GM18502 (cell line): ENCODE data around the gene CCR4.
"Not testable (repeated sequence)": the region's sequence is repeated elsewhere in the genome, so short reads cannot be mapped to it uniquely, and the experiment has no call there.

Experiments
- ATAC-seq: cut with Tn5 transposase; IDR thresholded peaks from one replicate; pipeline ENCODE4 v1.9.1; 2021; ENCODE audit warnings: mild to moderate bottlenecking; ENCODE audit not compliant: unreplicated experiment, poor library complexity

Gene CCR4

GRCh38 chr3:32950516-32950915, 928 bp upstream of the CCR4 start:
- no peak for ATAC-seq

GRCh38 chr3:32952369-32953077, 1.1 kb downstream of the CCR4 start:
- no peak for ATAC-seq

DNA sequence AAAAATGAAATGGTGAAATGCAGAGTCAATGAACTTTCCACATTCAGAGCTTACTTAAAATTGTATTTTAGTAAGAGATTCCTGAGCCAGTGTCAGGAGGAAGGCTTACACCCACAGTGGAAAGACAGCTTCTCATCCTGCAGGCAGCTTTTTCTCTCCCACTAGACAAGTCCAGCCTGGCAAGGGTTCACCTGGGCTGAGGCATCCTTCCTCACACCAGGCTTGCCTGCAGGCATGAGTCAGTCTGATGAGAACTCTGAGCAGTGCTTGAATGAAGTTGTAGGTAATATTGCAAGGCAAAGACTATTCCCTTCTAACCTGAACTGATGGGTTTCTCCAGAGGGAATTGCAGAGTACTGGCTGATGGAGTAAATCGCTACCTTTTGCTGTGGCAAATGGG, 3.1 kb downstream of the CCR4 start:
- ATAC-seq = no peak

DNA sequence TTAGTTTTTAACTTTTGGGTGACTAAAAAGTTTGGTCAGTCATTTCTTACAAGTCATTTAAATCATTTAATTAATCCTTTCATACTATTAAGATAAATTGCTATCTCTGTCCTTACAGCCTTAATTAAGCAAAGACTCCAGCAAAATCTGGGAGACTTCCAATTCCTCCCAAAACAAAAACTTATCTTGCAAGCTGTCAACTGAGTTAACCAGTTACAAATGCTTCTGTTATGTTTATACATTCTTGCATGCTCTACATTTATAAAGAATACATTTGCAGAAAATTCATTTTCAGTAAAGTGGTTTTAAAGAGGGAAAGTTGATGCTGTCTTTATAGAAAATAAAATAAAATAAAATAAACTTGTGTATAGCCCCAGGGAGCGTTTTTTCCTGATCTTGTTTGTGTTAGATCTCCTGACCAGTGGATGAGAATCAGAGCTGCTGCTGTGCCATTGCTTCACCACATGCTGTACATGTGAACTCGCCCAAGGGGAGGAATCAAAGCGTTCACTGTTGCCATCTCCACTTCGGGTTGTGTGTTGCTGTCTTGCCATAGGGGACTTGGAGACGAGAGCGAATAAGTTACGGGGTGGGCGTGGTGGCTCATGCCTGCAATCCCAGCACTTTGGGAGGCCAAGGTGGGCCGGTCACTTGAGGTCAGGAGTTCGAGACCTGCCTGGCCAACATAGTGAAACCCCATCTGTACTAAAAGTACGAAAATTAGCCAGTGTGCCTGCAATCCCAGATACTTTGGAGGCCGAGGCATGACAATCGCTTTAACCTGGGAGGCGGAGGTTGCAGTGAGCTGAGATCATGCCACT, 5.5 kb downstream of the CCR4 start:
- ATAC-seq = no peak

DNA sequence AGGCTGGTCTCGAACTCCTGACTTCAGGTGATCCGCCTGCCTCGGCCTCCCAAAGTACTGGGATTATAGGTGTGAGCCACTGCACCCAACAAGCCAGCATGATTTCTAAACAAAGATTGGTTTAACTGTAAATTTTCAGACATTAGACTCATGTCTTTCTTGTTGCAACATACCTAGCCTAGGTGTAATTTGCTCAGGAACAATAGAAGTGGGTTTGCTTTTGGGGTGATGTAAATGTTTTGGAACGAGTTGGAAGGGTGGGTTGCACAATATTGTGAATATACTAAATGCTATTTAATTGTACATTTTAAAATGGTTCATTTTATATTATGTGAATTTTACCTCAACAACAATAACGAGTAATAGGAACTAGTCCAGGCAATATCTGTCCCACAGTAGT, 7.1 kb downstream of the CCR4 start:
- no peak for ATAC-seq

GRCh38 chr3:32959371-32959770, 7.9 kb downstream of the CCR4 start:
- ATAC-seq = no peak

DNA sequence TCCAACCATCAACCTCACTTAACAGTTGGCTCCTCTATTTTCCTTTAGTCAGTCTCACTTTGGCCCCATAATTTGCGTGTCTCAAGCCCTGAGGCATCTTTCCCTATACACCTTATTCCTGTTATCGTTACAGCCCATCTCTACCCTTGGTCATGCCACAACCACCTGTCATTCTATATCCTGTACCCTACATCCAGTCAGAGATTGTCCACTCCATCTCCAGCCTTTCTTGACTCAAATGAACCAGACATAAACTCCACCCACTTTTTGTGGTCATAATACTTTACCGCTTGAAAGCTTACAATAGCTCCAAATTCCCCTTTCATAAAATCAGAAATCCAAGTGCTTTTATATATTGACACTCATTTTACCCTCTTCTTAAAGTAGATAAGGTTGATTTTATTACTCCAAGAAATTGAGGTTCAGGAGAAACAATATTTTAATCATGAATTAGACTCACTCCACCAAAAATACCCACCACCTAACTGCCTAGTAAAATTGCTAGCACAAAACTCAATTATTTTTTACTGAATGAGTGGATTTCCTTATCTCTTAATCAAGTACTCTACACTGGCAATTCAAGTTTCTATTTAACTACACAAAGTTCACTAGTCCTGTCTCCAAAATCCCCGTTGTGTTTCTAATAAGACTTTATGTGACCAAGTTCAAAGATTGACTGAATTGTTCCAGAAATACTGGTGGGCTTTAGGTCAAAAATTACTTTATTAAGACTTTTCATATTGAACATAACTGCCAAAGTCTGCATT, 9.1 kb downstream of the CCR4 start:
- peak; percentile 82 for ATAC-seq

DNA sequence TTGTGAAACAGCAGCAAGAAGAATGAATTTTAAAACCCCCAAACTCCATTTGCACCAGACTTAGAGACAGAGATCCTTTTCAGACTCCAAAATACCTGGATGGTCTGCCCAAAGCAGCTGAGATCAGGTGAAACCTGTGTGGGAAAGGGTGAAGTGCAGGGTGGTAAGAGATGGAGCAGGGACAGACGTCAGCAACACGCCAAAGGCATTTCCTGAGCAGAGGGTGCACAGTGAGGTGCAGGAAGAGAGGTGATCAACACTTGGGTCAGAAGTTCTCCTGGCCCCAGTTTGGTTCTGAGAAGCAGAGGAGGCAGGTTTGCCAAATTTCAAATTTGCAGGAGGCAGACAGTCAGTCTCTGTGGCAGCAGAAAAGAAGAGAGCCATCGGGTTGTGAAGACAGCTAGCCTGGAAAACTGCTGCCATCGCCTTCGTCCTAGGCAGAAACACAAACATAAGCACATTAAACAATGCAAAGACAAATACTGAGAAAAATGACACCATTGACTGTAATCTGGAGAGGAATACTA, 9.8 kb downstream of the CCR4 start:
- ATAC-seq = no peak

DNA sequence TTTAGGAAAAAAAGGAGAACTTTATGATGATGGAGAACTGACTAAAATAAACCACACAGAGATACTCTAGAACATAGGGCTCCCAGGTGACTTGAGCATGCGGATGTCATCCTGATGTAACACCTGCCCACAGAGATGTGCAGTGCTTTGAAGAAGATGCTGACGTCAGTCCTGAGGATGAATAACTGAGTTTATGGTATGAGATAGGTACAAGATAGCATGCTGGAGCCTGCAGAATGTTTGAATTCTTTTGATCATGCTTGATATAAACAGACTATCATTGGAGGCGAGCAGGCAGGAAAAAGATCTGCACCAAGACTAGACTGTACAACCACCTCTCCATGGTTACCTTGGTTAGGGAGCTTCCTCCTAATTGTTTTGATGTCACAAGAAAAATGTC, 12.4 kb downstream of the CCR4 start:
- no peak for ATAC-seq

GRCh38 chr3:32964781-32965180, 13.3 kb downstream of the CCR4 start:
- ATAC-seq = not testable (repeated sequence)

GRCh38 chr3:32965617-32966213, 14.3 kb downstream of the CCR4 start:
- ATAC-seq = not testable (repeated sequence)

DNA sequence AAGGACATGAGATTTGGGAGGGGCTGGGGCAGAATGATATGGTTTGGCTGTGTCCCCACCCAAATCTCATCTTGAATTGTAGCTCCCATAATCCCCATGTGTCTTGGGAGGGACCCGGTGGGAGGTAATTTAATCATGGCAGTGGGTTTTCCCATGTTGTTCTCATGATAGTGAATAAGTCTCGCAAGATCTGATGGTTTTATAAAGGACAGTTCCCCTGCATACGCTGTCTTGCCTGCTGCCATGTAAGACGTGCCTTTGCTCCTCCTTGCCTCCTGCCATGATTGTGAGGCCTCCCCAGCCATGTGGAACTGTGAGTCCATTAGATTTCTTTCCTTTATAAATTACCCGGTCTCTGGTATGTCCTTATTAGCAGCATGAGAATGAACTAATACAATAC, 15.2 kb downstream of the CCR4 start:
- not testable (repeated sequence) for ATAC-seq

- ATAC-seq = no peak
Measured at GRCh38 chr3:32968166-32968919, 16.9 kb downstream of the CCR4 start.

DNA sequence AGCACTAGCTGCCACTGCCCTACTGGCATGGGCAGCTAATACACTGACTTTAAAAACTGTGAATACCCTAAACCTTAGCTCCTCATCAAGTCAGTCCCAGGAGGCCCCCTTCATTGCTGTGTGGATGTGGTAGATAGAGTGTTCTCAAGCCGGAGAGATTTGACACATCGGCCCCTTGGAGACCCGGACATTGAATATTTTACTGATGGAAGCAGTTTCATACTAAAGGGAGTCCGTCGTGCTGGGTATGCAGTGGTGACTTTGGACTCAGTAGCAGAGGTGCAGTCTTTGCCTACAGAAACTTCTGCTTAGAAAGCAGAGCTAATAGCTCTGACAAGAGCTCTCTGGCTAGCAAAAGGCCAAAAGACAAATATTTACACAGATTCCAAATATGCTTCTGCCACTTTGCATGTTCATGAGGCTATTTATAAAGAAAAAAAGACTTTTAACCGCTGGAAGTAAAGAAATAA, 17.5 kb downstream of the CCR4 start:
- no peak for ATAC-seq

GRCh38 chr3:32969656-32970055, 18.2 kb downstream of the CCR4 start:
- no peak for ATAC-seq

- not testable (repeated sequence) for ATAC-seq
Measured at GRCh38 chr3:32971291-32971690, 19.8 kb downstream of the CCR4 start.

GRCh38 chr3:32972482-32973146, 21.2 kb downstream of the CCR4 start:
- ATAC-seq = no peak

GRCh38 chr3:32973982-32974381, 22.5 kb downstream of the CCR4 start:
- peak; percentile 93 for ATAC-seq
